ENCODE results near the gene CCDC24. TPM values are rescaled to one million over a fixed set of nuclear protein-coding genes. Genes with fewer than 3 reads are reported as not detected.

Gene CCDC24
- total RNA-seq, 1 experiment from 2014 or later = 24.4 TPM

GRCh38 chr1:43961692-43962091 lies 29.7 kb upstream of the CCDC24 start:
- CTCF ChIA-PET = no interaction called here
- no peaks in the 10 kb centered on the region for H3K4me1 ChIP-seq (ENCODE audit: control insufficient read depth, insufficient read depth, low read length)
- POLR2A ChIA-PET = no interaction called here
- no peak overlapping the region for H3K27ac ChIP-seq (ENCODE audit: low read length)
- in situ Hi-C loops (cut with HindIII; ENCODE audit: low pct_unique_long_range_greater_than_20kb, low sequenced_read_pairs) = no loop called here
- no peak for DNase-seq (ENCODE audit: low read depth, low spot score)
- H3K27me3 ChIP-seq (ENCODE audit: control insufficient read depth, insufficient read depth, low read length) = no peaks in the 10 kb centered on the region
- H3K4me3 ChIP-seq (ENCODE audit: low read depth in 2 of 2, low read length in 2 of 2) = no peak overlapping the region
- no peak for ATAC-seq
- H3K36me3 ChIP-seq (ENCODE audit: control insufficient read depth, insufficient read depth, low read length) = peaks cover 3% of the 10 kb centered on the region
- H3K9me3 ChIP-seq (ENCODE audit: control insufficient read depth, insufficient read depth, low read depth, low read length) = no peaks in the 10 kb centered on the region
- TF ChIP-seq REST (IDR thresholded peaks at IDR 0.05; ENCODE audit: insufficient read depth in 1 of 2, low read depth in 2 of 2, low read length in 1 of 2) (no peak), TCF7L2 (IDR thresholded peaks at IDR 0.05; ENCODE audit: low read depth, low read length) (no peak), CTCF (IDR thresholded peaks at IDR 0.05) (no peak), POLR2AphosphoS5 (IDR thresholded peaks at IDR 0.05; ENCODE audit: low read depth, low read length) (no peak), SIN3A (IDR thresholded peaks at IDR 0.05; ENCODE audit: borderline replicate concordance, insufficient read depth, low read depth, low read length) (no peak)
- intact Hi-C loops (cut with micrococcal nuclease; ENCODE audit: unreplicated experiment) = no loop called here
- no TSS peak for BruUV-seq (replicated peaks)

GRCh38 chr1:43962324-43962723 lies 29.1 kb upstream of the CCDC24 start:
- H3K36me3 ChIP-seq (ENCODE audit: control insufficient read depth, insufficient read depth, low read length) = peaks cover 3% of the 10 kb centered on the region
- no peaks in the 10 kb centered on the region for H3K27me3 ChIP-seq (ENCODE audit: control insufficient read depth, insufficient read depth, low read length)
- ATAC-seq (no peak), DNase-seq (ENCODE audit: low read depth, low spot score) (no peak)
- ChIA-PET CTCF (no interaction called here), POLR2A (no interaction called here)
- H3K9me3 ChIP-seq (ENCODE audit: control insufficient read depth, insufficient read depth, low read depth, low read length) = no peaks in the 10 kb centered on the region
- no peak overlapping the region for H3K27ac ChIP-seq (ENCODE audit: low read length)
- intact Hi-C loops (cut with micrococcal nuclease; ENCODE audit: unreplicated experiment) = no loop called here
- no TSS peak for BruUV-seq (replicated peaks)
- no peak overlapping the region for H3K4me3 ChIP-seq (ENCODE audit: low read depth in 2 of 2, low read length in 2 of 2)
- in situ Hi-C loops (cut with HindIII; ENCODE audit: low pct_unique_long_range_greater_than_20kb, low sequenced_read_pairs) = no loop called here
- no peak for TF ChIP-seq TCF7L2 (IDR thresholded peaks at IDR 0.05; ENCODE audit: low read depth, low read length)
- TF ChIP-seq POLR2AphosphoS5 (IDR thresholded peaks at IDR 0.05; ENCODE audit: low read depth, low read length) = no peak
- no peak for TF ChIP-seq REST (IDR thresholded peaks at IDR 0.05; ENCODE audit: insufficient read depth in 1 of 2, low read depth in 2 of 2, low read length in 1 of 2)
- TF ChIP-seq CTCF (IDR thresholded peaks at IDR 0.05) = no peak
- no peak for TF ChIP-seq SIN3A (IDR thresholded peaks at IDR 0.05; ENCODE audit: borderline replicate concordance, insufficient read depth, low read depth, low read length)
- H3K4me1 ChIP-seq (ENCODE audit: control insufficient read depth, insufficient read depth, low read length) = no peaks in the 10 kb centered on the region

All from Panc1 (cell line).